Activated naive CD8-positive, alpha-beta T cell treated with anti-CD3 and anti-CD28 coated beads, Interleukin-2, amount 10 ng/mL, durations not matched to agents 7 days and 5 days (primary cell): ENCODE data around the gene NXN. TPM values are rescaled to one million over a fixed set of nuclear protein-coding genes. Genes with fewer than 3 reads are reported as not detected.
"Not testable (repeated sequence)": the region's sequence is repeated elsewhere in the genome, so short reads cannot be mapped to it uniquely, and the experiment has no call there.

ENCODE experiments used
- ATAC-seq: fragments of 150-1000 bp; cut with Tn5 transposase; one replicate; pipeline ENCODE4 v1.10.0; 2021; ENCODE audit warnings: low read depth, moderate library complexity
- POLR2A ChIA-PET: fragments of 350-600 bp; sonication (Branson Sonifier 250); formaldehyde crosslinking; loops from one replicate; lab custom pipeline; 2021; ENCODE audit warnings: antibody characterized with exemption; lab: Charles Lee
- DNase-seq: peaks from one replicate; pipeline ENCODE4 v3.0.0; 2021
- H3K27ac Mint-ChIP-seq: one replicate; pipeline ENCODE4 v1.8.0; 2022; ENCODE audit warnings: mild to moderate bottlenecking, mixed read lengths
- H3K27me3 Mint-ChIP-seq: one replicate; pipeline ENCODE4 v1.8.0; 2022; ENCODE audit warnings: mild to moderate bottlenecking, moderate library complexity, mixed read lengths
- H3K36me3 Mint-ChIP-seq: one replicate; pipeline ENCODE4 v1.8.0; 2021; ENCODE audit warnings: mild to moderate bottlenecking, mixed read lengths
- H3K4me1 Mint-ChIP-seq: one replicate; pipeline ENCODE4 v1.8.0; 2021; ENCODE audit warnings: mixed read lengths
- H3K4me3 Mint-ChIP-seq: one replicate; pipeline ENCODE4 v1.8.0; 2022; ENCODE audit warnings: mild to moderate bottlenecking, moderate library complexity, mixed read lengths
- H3K9me3 Mint-ChIP-seq: one replicate; pipeline ENCODE4 v1.8.0; 2021; ENCODE audit warnings: mixed read lengths
- total RNA-seq, 2 experiments: library from RNA; stranded (reverse); gene quantifications; one replicate each; pipeline ENCODE4 v1.2.3, GENCODE V29; 2021

NXN gene
- total RNA-seq, 2 experiments from 2014 or later, result 0.22 to 0.37 TPM

- no peak for DNase-seq
These were observed 109.7 kb downstream of the NXN start for GRCh38 chr17:869567-870525.

GRCh38 chr17:869086-869485 lies 110.5 kb downstream of the NXN start:
- peaks cover 22% of the 10 kb centered on the region for H3K27me3 Mint-ChIP-seq
- H3K9me3 Mint-ChIP-seq, result peaks cover 9% of the 10 kb centered on the region
- H3K36me3 Mint-ChIP-seq, result peaks cover 7% of the 10 kb centered on the region
- ATAC-seq (no peak), DNase-seq (no peak)
- no peak overlapping the region for H3K27ac Mint-ChIP-seq
- POLR2A ChIA-PET, result no interaction called here
- peaks cover 7% of the 10 kb centered on the region for H3K4me1 Mint-ChIP-seq
- no peak overlapping the region for H3K4me3 Mint-ChIP-seq

More at GRCh38 chr17:869567-870525, 109.7 kb downstream of the NXN start:
- peaks cover 9% of the 10 kb centered on the region for H3K9me3 Mint-ChIP-seq
- H3K4me1 Mint-ChIP-seq, result peaks cover 7% of the 10 kb centered on the region
- no peak overlapping the region for H3K4me3 Mint-ChIP-seq
- peaks cover 7% of the 10 kb centered on the region for H3K36me3 Mint-ChIP-seq
- POLR2A ChIA-PET, result no interaction called here
- peaks cover 20% of the 10 kb centered on the region for H3K27me3 Mint-ChIP-seq
- no peak for ATAC-seq
- H3K27ac Mint-ChIP-seq, result no peak overlapping the region

- POLR2A ChIA-PET, result interaction anchor here (0.6 kb wide), 1 partner anchor 12 kb away, joined by 3 read pairs; no protein-coding TSS in a partner anchor
- peaks cover 7% of the 10 kb centered on the region for H3K4me1 Mint-ChIP-seq
- ATAC-seq, result no peak
- no peak overlapping the region for H3K4me3 Mint-ChIP-seq
- H3K27ac Mint-ChIP-seq, result no peak overlapping the region
- peaks cover 28% of the 10 kb centered on the region for H3K27me3 Mint-ChIP-seq
- peaks cover 8% of the 10 kb centered on the region for H3K9me3 Mint-ChIP-seq
- H3K36me3 Mint-ChIP-seq, result peaks cover 7% of the 10 kb centered on the region
- DNase-seq, result no peak
These were observed 111.6 kb downstream of the NXN start for GRCh38 chr17:867896-868489.

GRCh38 chr17:867238-867637 lies 112.3 kb downstream of the NXN start:
- H3K27ac Mint-ChIP-seq, POLR2A ChIA-PET, H3K9me3 Mint-ChIP-seq, ATAC-seq, H3K4me3 Mint-ChIP-seq, DNase-seq, H3K4me1 Mint-ChIP-seq, H3K36me3 Mint-ChIP-seq: not testable (repeated sequence)
- H3K27me3 Mint-ChIP-seq, result peaks cover 28% of the 10 kb centered on the region

GRCh38 chr17:866568-867103 lies 112.9 kb downstream of the NXN start:
- peaks cover 2% of the 10 kb centered on the region for H3K4me1 Mint-ChIP-seq
- H3K36me3 Mint-ChIP-seq, result no peaks in the 10 kb centered on the region
- ATAC-seq, result no peak
- POLR2A ChIA-PET, result no interaction called here
- peaks cover 27% of the 10 kb centered on the region for H3K27me3 Mint-ChIP-seq
- no peak overlapping the region for H3K27ac Mint-ChIP-seq
- no peak overlapping the region for H3K4me3 Mint-ChIP-seq
- DNase-seq, result no peak
- no peaks in the 10 kb centered on the region for H3K9me3 Mint-ChIP-seq

GRCh38 chr17:864315-864714 lies 115.3 kb downstream of the NXN start:
- no peak overlapping the region for H3K27ac Mint-ChIP-seq
- no peaks in the 10 kb centered on the region for H3K9me3 Mint-ChIP-seq
- H3K4me3 Mint-ChIP-seq, result no peak overlapping the region
- H3K27me3 Mint-ChIP-seq, result peaks cover 27% of the 10 kb centered on the region
- POLR2A ChIA-PET, result no interaction called here
- H3K4me1 Mint-ChIP-seq, result peaks cover 2% of the 10 kb centered on the region
- DNase-seq (no peak), ATAC-seq (no peak)
- no peaks in the 10 kb centered on the region for H3K36me3 Mint-ChIP-seq

- Mint-ChIP-seq H3K27ac (no peak overlapping the region), H3K9me3 (no peaks in the 10 kb centered on the region), H3K4me1 (no peaks in the 10 kb centered on the region), H3K36me3 (no peaks in the 10 kb centered on the region), H3K27me3 (peaks cover 23% of the 10 kb centered on the region), H3K4me3 (no peak overlapping the region)
- DNase-seq (no peak), ATAC-seq (no peak)
- POLR2A ChIA-PET, result no interaction called here
These were observed 115.7 kb downstream of the NXN start for GRCh38 chr17:863880-864279.

GRCh38 chr17:862582-862981 lies 117.0 kb downstream of the NXN start:
- ATAC-seq (no peak), DNase-seq (no peak)
- no peak overlapping the region for H3K4me3 Mint-ChIP-seq
- no peaks in the 10 kb centered on the region for H3K4me1 Mint-ChIP-seq
- no peaks in the 10 kb centered on the region for H3K36me3 Mint-ChIP-seq
- POLR2A ChIA-PET, result no interaction called here
- H3K9me3 Mint-ChIP-seq, result no peaks in the 10 kb centered on the region
- H3K27me3 Mint-ChIP-seq, result peaks cover 19% of the 10 kb centered on the region
- H3K27ac Mint-ChIP-seq, result no peak overlapping the region

GRCh38 chr17:861364-861763 lies 118.2 kb downstream of the NXN start:
- H3K36me3 Mint-ChIP-seq, result no peaks in the 10 kb centered on the region
- ATAC-seq (no peak), DNase-seq (no peak)
- no peak overlapping the region for H3K27ac Mint-ChIP-seq
- POLR2A ChIA-PET, result no interaction called here
- H3K9me3 Mint-ChIP-seq, result no peaks in the 10 kb centered on the region
- peaks cover 19% of the 10 kb centered on the region for H3K27me3 Mint-ChIP-seq
- no peaks in the 10 kb centered on the region for H3K4me1 Mint-ChIP-seq
- H3K4me3 Mint-ChIP-seq, result no peak overlapping the region

GRCh38 chr17:860805-861204 lies 118.8 kb downstream of the NXN start:
- no peaks in the 10 kb centered on the region for H3K9me3 Mint-ChIP-seq
- H3K27ac Mint-ChIP-seq, result no peak overlapping the region
- no peaks in the 10 kb centered on the region for H3K4me1 Mint-ChIP-seq
- no peak for DNase-seq
- H3K4me3 Mint-ChIP-seq, result no peak overlapping the region
- ATAC-seq, result no peak
- POLR2A ChIA-PET, result no interaction called here
- peaks cover 15% of the 10 kb centered on the region for H3K27me3 Mint-ChIP-seq
- no peaks in the 10 kb centered on the region for H3K36me3 Mint-ChIP-seq

GRCh38 chr17:859824-860195 lies 119.8 kb downstream of the NXN start:
- Mint-ChIP-seq H3K4me3 (no peak overlapping the region), H3K27ac (no peak overlapping the region), H3K9me3 (no peaks in the 10 kb centered on the region), H3K27me3 (peaks cover 12% of the 10 kb centered on the region), H3K36me3 (no peaks in the 10 kb centered on the region), H3K4me1 (no peaks in the 10 kb centered on the region)
- no peak for DNase-seq
- POLR2A ChIA-PET, result no interaction called here
- no peak for ATAC-seq

GRCh38 chr17:859061-859823 lies 120.3 kb downstream of the NXN start:
- POLR2A ChIA-PET, result interaction anchor here (0.5 kb wide), 1 partner anchor 682 kb away, joined by 7 read pairs; no protein-coding TSS in a partner anchor
- Mint-ChIP-seq H3K9me3 (no peaks in the 10 kb centered on the region), H3K27me3 (peaks cover 11% of the 10 kb centered on the region), H3K36me3 (no peaks in the 10 kb centered on the region), H3K4me1 (no peaks in the 10 kb centered on the region), H3K27ac (no peak overlapping the region), H3K4me3 (no peak overlapping the region)
- DNase-seq (no peak), ATAC-seq (no peak)

GRCh38 chr17:856149-856548 lies 123.4 kb downstream of the NXN start:
- Mint-ChIP-seq H3K4me3 (no peak overlapping the region), H3K27ac (no peak overlapping the region), H3K27me3 (no peaks in the 10 kb centered on the region), H3K36me3 (no peaks in the 10 kb centered on the region), H3K4me1 (no peaks in the 10 kb centered on the region), H3K9me3 (no peaks in the 10 kb centered on the region)
- ATAC-seq (no peak), DNase-seq (no peak)
- POLR2A ChIA-PET, result interaction anchor here (0.6 kb wide), 1 partner anchor 12 kb away, joined by 3 read pairs; no protein-coding TSS in a partner anchor
